ENCODE measurements around the gene DENND2D. TPM values are rescaled to one million over a fixed set of nuclear protein-coding genes. Genes with fewer than 3 reads are reported as not detected.

DENND2D gene
- polyA plus RNA-seq, 3 donors: 15.3 to 17.7 (median 16.3) TPM

- DNase-seq (ENCODE audit: low read depth in 3 of 3, low spot score in 2 of 3): no peak
These were observed 17.0 kb downstream of the DENND2D start for GRCh38 chr1:111183308-111184069.

GRCh38 chr1:111182052-111182451 lies 18.4 kb downstream of the DENND2D start:
- DNase-seq (ENCODE audit: low read depth in 3 of 3, low spot score in 2 of 3): no peak

- no peak for DNase-seq (ENCODE audit: low read depth in 3 of 3, low spot score in 2 of 3)
These were observed 20.4 kb downstream of the DENND2D start for GRCh38 chr1:111179968-111180533.

- DNase-seq (ENCODE audit: low read depth in 3 of 3, low spot score in 2 of 3): no peak
These were observed 23.8 kb downstream of the DENND2D start for GRCh38 chr1:111176678-111177077.

GRCh38 chr1:111175349-111175748 lies 25.1 kb downstream of the DENND2D start:
- DNase-seq (ENCODE audit: low read depth in 3 of 3, low spot score in 2 of 3): no peak

- DNase-seq (ENCODE audit: low read depth in 3 of 3, low spot score in 2 of 3): no peak
These were observed 26.4 kb downstream of the DENND2D start for GRCh38 chr1:111174070-111174469.

- DNase-seq (ENCODE audit: low read depth in 3 of 3, low spot score in 2 of 3): no peak
These were observed 28.0 kb downstream of the DENND2D start for GRCh38 chr1:111172463-111172862.

- no peak for DNase-seq (ENCODE audit: low read depth in 3 of 3, low spot score in 2 of 3)
These were observed 36.3 kb downstream of the DENND2D start for GRCh38 chr1:111164151-111164550.

GRCh38 chr1:111163363-111163762 lies 37.1 kb downstream of the DENND2D start:
- no peak for DNase-seq (ENCODE audit: low read depth in 3 of 3, low spot score in 2 of 3)

GRCh38 chr1:111162488-111162880 lies 38.0 kb downstream of the DENND2D start:
- no peak for DNase-seq (ENCODE audit: low read depth in 3 of 3, low spot score in 2 of 3)

GRCh38 chr1:111161843-111162487 lies 38.5 kb downstream of the DENND2D start:
- no peak for DNase-seq (ENCODE audit: low read depth in 3 of 3, low spot score in 2 of 3)

GRCh38 chr1:111157431-111157830 lies 43.0 kb downstream of the DENND2D start:
- DNase-seq (ENCODE audit: low read depth in 3 of 3, low spot score in 2 of 3): no peak

- no peak for DNase-seq (ENCODE audit: low read depth in 3 of 3, low spot score in 2 of 3)
These were observed 46.1 kb downstream of the DENND2D start for GRCh38 chr1:111154021-111154999.

GRCh38 chr1:111151838-111152237 lies 48.6 kb downstream of the DENND2D start:
- no peak for DNase-seq (ENCODE audit: low read depth in 3 of 3, low spot score in 2 of 3)

GRCh38 chr1:111148376-111148881 lies 52.0 kb downstream of the DENND2D start:
- DNase-seq (ENCODE audit: low read depth in 3 of 3, low spot score in 2 of 3): no peak

GRCh38 chr1:111147948-111148347 lies 52.5 kb downstream of the DENND2D start:
- DNase-seq (ENCODE audit: low read depth in 3 of 3, low spot score in 2 of 3): no peak

GRCh38 chr1:111145963-111146768 lies 54.3 kb downstream of the DENND2D start:
- no peak for DNase-seq (ENCODE audit: low read depth in 3 of 3, low spot score in 2 of 3)

- no peak for DNase-seq (ENCODE audit: low read depth in 3 of 3, low spot score in 2 of 3)
These were observed 54.9 kb downstream of the DENND2D start for GRCh38 chr1:111145542-111145941.

GRCh38 chr1:111142356-111142975 lies 58.0 kb downstream of the DENND2D start:
- no peak for DNase-seq (ENCODE audit: low read depth in 3 of 3, low spot score in 2 of 3)
